ENCODE results near the gene GRK5. TPM values are rescaled to one million over a fixed set of nuclear protein-coding genes. Genes with fewer than 3 reads are reported as not detected.

GRK5 gene
- total and polyA plus RNA-seq, 9 of the 15 experiments (the other 6 are each of a cell fraction or from before 2014, with no cell fraction given): 0.46 to 0.83 (median 0.67) TPM; not detected in 2

DNA sequence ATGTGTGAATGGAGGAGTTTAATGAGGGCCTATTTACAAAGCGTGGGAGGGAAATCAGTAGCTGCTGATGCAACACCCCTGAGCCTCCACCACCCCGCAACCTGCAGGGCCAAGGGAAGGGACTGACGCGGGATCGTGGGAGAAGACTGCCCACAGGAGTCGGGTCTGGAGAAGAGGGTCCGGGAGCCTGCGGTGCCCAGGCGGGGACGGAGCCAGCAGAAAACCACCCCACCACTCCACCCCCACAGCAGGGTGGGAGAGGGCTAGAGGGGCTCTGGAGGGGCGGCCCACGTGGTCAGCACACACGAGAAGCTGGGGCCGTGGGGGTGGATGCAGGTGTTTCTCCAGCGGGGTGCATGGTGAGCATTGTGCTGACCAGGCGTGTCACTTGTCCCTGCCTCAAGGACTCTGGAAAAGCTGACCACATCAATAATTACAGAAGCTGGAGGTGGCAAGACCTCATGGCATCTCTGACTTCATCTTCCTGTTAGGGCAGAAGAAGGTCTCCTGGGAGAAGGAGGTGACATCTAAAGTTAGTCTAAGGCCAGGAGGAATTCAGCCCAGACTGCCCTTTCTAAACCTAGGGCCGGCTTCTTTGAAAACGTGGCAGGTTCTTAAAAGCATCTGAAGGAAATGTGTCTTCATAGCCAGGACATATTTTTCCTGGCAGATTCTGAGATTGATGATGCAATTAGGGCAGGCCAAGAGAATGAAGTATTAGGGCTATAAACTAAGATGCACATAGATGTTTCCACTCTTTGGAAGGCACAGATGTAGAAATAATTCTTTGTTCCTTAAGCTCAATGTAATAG, 184.3 kb downstream of the GRK5 start (continued):
- TF ChIP-seq, protein P1, sequence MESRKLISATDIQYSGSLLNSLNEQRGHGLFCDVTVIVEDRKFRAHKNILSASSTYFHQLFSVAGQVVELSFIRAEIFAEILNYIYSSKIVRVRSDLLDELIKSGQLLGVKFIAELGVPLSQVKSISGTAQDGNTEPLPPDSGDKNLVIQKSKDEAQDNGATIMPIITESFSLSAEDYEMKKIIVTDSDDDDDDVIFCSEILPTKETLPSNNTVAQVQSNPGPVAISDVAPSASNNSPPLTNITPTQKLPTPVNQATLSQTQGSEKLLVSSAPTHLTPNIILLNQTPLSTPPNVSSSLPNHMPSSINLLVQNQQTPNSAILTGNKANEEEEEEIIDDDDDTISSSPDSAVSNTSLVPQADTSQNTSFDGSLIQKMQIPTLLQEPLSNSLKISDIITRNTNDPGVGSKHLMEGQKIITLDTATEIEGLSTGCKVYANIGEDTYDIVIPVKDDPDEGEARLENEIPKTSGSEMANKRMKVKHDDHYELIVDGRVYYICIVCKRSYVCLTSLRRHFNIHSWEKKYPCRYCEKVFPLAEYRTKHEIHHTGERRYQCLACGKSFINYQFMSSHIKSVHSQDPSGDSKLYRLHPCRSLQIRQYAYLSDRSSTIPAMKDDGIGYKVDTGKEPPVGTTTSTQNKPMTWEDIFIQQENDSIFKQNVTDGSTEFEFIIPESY (CRISPR knock-in tag; IDR thresholded peaks at IDR 0.05): peak; percentile 84
- peak in 1 of 2 experiments; percentile 22; a peak in 1 of 4 replicates for TF ChIP-seq TRIM24 (IDR thresholded peaks at IDR 0.05)
- TF ChIP-seq ZNF224 (CRISPR knock-in tag; IDR thresholded peaks at IDR 0.05): no peak
- TF ChIP-seq KLF10 (CRISPR knock-in tag; IDR thresholded peaks at IDR 0.05): no peak
- no peak for TF ChIP-seq ZFP30 (CRISPR knock-in tag; IDR thresholded peaks at IDR 0.05; ENCODE audit: borderline replicate concordance)
- no peak for TF ChIP-seq ETV6 (IDR thresholded peaks at IDR 0.05; ENCODE audit: borderline replicate concordance in 1 of 2, low read depth in 2 of 2, low read length in 1 of 2)
- TF ChIP-seq ETV6 (CRISPR knock-in tag; IDR thresholded peaks at IDR 0.05; ENCODE audit: borderline replicate concordance): no peak
- TF ChIP-seq PTRF (tag; IDR thresholded peaks at IDR 0.05): no peak
- TF ChIP-seq ZNF3 (CRISPR knock-in tag; IDR thresholded peaks at IDR 0.05): no peak

Data from K562 (cell line).